Left lung (tissue), 10 donors: ENCODE results near the gene CUEDC1. TPM values are rescaled to one million over a fixed set of nuclear protein-coding genes. Genes with fewer than 3 reads are reported as not detected.

Source experiments
- ATAC-seq: fragments of 200-7000 bp; cut with Tn5 transposase; one replicate; pipeline ENCODE4 v1.9.1; 2020; ENCODE audit warnings: moderate library complexity
- DNase-seq, 4 donors: peaks; one replicate each; pipeline ENCODE4 v3.0.0-alpha.2; 2013 to 2020
- H3K27ac ChIP-seq, 2 donors: fragments of 200-600 bp; sonication (generic) in 1 of 2; one replicate each; pipeline versions ENCODE4 v1.5.0 to v1.8.0; 2020 to 2021
- H3K27me3 ChIP-seq, 2 donors: fragments of 200-600 bp; sonication (generic) in 1 of 2; one replicate each; pipeline versions ENCODE4 v1.5.0 to v1.8.0; 2020 to 2021
- H3K36me3 ChIP-seq, 2 donors: fragments of 200-600 bp; sonication (generic) in 1 of 2; one replicate each; pipeline versions ENCODE4 v1.5.0 to v1.8.0; 2020 to 2021
- H3K4me1 ChIP-seq, 2 donors: fragments of 200-600 bp; one replicate each; pipeline ENCODE4 v1.8.0; 2021
- H3K4me3 ChIP-seq, 2 donors: fragments of 200-600 bp; sonication (generic) in 1 of 2; one replicate each; pipeline versions ENCODE4 v1.5.0 to v1.8.0; 2020 to 2021; ENCODE audit warnings: mild to moderate bottlenecking in 1 of 2
- H3K9me3 ChIP-seq, 2 donors: fragments of 200-600 bp; sonication (generic) in 1 of 2; one replicate each; pipeline versions ENCODE4 v1.5.0 to v1.8.0; 2020 to 2021
- intact Hi-C, 2 donors: fragments of 100-400 bp; cut with DNase I; formaldehyde crosslinking; loops; one replicate each; pipeline versions ENCODE4 v1.11.2 to v1.14.2; 2022
- polyA plus RNA-seq, 6 donors: library from polyadenylated mRNA; unstranded; fragments of 120-200 nt; gene quantifications; one replicate each; pipeline ENCODE4 v1.2.1, GENCODE V29; 2013; ENCODE audit not compliant: insufficient read length in 6 of 6
- total RNA-seq, 2 donors: library from RNA; stranded (reverse); fragmentation: NEBNext Ultra II Directional; extraction: Animal tissue kit (Norgen Biotek cat#: 25700); gene quantifications; one replicate each; pipeline ENCODE4 v1.2.1, GENCODE V29; 2021
- TF ChIP-seq, protein P1 (sequence below), 2 donors: fragments of 200-600 bp; sonication (generic) in 1 of 2; IDR thresholded peaks; one replicate each; pipeline versions ENCODE4 v1.5.0 to v1.8.0; 2021; ENCODE audit warnings: antibody characterized with exemption in 2 of 2
- donor health status: DM: no; HTN: yes; CAD: no.
- donor health status: DM: no; HTN: no; CAD: no.

Gene CUEDC1
- total and polyA plus RNA-seq, 8 donors: 38.2 to 47.7 (median 42.6) TPM

DNA sequence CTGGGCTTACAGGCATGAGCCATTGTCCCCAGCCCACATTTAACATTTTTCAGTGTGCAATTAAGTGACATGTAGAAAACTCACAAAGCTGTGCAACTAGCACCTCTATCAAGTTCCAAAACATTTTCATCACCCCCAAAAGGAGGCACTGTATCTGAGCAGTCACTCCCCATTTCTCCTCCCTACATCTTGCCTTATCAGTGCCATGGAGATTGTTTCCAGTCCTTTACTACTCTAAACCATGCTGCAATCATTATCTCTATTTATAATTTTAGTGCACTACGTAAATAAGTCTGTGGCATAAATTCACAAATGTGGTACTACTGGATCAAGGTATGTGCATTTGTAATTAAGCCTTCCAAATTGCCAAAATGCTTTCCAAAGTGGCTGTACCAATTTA, 112.9 kb downstream of the CUEDC1 start:
- TF ChIP-seq, protein P1, sequence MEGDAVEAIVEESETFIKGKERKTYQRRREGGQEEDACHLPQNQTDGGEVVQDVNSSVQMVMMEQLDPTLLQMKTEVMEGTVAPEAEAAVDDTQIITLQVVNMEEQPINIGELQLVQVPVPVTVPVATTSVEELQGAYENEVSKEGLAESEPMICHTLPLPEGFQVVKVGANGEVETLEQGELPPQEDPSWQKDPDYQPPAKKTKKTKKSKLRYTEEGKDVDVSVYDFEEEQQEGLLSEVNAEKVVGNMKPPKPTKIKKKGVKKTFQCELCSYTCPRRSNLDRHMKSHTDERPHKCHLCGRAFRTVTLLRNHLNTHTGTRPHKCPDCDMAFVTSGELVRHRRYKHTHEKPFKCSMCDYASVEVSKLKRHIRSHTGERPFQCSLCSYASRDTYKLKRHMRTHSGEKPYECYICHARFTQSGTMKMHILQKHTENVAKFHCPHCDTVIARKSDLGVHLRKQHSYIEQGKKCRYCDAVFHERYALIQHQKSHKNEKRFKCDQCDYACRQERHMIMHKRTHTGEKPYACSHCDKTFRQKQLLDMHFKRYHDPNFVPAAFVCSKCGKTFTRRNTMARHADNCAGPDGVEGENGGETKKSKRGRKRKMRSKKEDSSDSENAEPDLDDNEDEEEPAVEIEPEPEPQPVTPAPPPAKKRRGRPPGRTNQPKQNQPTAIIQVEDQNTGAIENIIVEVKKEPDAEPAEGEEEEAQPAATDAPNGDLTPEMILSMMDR (IDR thresholded peaks at IDR 0.05): no peak
- ATAC-seq (no peak), DNase-seq (no peak)
- Histone ChIP-seq H3K36me3 (peaks cover 0 to 60% of the 10 kb centered on the region in 2 donors), H3K4me1 (peaks cover 0 to 5% of the 10 kb centered on the region in 2 donors), H3K27ac (no peak overlapping the region), H3K9me3 (no peaks in the 10 kb centered on the region), H3K4me3 (no peak overlapping the region), H3K27me3 (no peaks in the 10 kb centered on the region)
- intact Hi-C loops: no loop called here

DNA sequence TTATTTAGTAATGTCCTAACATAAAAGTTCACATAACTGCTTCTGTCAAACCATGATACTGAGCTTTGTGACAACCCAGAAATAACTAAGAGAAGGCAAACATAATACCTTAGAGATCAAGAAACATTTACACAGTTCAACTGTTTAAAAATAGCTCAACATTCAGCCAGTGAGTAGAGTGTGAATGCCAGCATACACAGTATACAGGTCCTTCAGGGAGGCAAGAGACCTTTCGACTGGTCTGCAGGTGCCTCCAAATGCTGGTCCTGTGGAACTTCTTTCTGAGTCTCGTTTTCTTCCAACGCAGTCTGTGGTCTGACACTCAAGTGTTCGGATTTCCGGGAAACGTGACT, 115.7 kb downstream of the CUEDC1 start:
- Histone ChIP-seq H3K27me3 (no peaks in the 10 kb centered on the region), H3K36me3 (peaks cover 0 to 51% of the 10 kb centered on the region in 2 donors), H3K27ac (no peak overlapping the region), H3K9me3 (no peaks in the 10 kb centered on the region), H3K4me3 (no peak overlapping the region), H3K4me1 (no peaks in the 10 kb centered on the region)
- DNase-seq (no peak), ATAC-seq (peak; percentile 51)
- intact Hi-C loops: no loop called here
- TF ChIP-seq, protein P1 (IDR thresholded peaks at IDR 0.05): no peak

DNA sequence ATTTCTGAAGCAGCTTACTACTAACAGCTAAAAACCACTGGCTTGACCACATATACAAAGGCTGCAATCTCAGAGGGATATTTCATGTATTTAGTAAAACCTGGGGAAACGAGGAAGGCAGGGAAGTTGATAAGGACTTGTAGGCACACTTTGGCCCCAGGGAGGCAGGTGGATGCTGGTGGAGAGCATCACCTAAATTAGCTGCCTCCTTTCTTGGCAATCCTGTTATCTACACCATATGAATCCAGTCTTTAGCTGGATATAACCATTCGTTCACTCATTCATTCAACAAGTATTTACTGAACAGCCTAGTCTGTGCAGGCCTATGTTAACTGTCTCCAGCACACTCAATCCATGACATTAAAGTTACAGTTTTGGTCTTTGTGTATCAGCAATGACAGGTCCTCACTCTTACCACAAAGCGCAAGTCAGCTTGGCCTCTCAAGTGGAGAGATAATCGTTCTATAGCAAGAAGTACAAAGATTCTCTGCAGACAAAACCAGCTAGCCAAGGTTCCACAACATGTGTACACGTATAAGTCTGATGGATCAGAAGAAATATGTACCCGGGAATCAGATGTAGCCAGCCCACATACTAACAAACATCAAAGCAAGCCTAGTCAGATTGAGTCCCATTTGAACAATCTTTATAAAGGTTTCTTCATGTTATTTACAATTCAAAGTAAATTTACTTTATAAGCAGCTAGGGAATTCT, 116.2 kb downstream of the CUEDC1 start:
- H3K27ac ChIP-seq: no peak overlapping the region
- TF ChIP-seq, protein P1 (IDR thresholded peaks at IDR 0.05): no peak
- no peaks in the 10 kb centered on the region for H3K27me3 ChIP-seq
- H3K4me1 ChIP-seq: no peaks in the 10 kb centered on the region
- H3K9me3 ChIP-seq: no peaks in the 10 kb centered on the region
- ATAC-seq (no peak), DNase-seq (no peak)
- intact Hi-C loops: no loop called here
- H3K36me3 ChIP-seq: peaks cover 0 to 49% of the 10 kb centered on the region in 2 donors
- H3K4me3 ChIP-seq: no peak overlapping the region

DNA sequence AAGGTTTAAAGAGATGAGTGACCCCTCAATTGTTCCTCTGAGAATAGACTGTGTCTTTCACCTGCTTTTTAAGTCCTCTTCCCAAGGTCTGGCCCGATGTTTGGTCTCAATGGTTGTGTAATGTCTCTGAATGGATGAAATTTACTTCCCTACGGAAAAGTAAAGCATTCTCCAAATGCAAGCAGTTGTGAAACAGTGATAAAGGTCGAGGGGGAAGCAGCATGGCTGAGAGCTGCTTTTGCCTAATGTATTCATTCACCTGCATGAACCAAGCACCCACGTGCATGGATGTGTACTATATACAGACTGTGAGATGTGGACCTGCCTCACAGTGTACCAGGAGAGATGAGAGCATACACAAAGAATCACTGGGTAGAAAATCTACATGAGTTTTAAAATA, 116.8 kb downstream of the CUEDC1 start:
- H3K4me3 ChIP-seq: no peak overlapping the region
- no peaks in the 10 kb centered on the region for H3K4me1 ChIP-seq
- H3K36me3 ChIP-seq: peaks cover 0 to 49% of the 10 kb centered on the region in 2 donors
- H3K27ac ChIP-seq: no peak overlapping the region
- intact Hi-C loops: no loop called here
- no peaks in the 10 kb centered on the region for H3K27me3 ChIP-seq
- ATAC-seq (peak; percentile 37), DNase-seq (no peak)
- TF ChIP-seq, protein P1 (IDR thresholded peaks at IDR 0.05): no peak
- H3K9me3 ChIP-seq: no peaks in the 10 kb centered on the region

DNA sequence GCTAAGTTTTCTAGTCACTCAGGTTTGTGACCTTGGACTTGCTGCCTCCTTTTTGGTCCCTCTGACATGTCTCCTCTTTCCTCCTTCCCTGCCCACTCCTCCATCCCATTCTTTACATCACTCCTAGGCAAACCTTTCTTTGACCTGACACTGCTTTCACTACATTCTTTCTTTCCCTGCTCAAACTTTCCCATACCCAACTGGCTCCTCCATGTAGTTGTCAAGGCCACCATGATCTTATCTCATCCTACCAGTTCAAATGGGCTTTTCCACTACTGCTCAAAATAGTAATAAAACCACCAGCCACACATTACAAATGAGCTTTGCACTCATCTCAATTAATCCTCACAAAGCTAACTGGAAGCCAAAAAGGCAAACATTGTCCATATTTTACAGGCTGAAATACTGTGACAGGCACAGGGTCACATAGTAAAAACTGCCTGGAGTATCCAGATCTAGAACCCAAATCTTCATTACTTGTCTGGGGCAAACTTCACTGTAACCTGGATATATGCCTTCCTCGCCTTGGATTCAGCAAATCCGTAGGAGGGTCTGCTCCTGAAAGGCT, 119.8 kb downstream of the CUEDC1 start:
- intact Hi-C loops: no loop called here
- no peaks in the 10 kb centered on the region for H3K27me3 ChIP-seq
- no peak for DNase-seq
- no peak overlapping the region for H3K4me3 ChIP-seq
- ATAC-seq: no peak
- peaks cover 0 to 36% of the 10 kb centered on the region in 2 donors for H3K36me3 ChIP-seq
- TF ChIP-seq, protein P1 (IDR thresholded peaks at IDR 0.05): no peak
- H3K4me1 ChIP-seq: peaks cover 5 to 15% of the 10 kb centered on the region in 2 donors
- no peak overlapping the region for H3K27ac ChIP-seq
- no peaks in the 10 kb centered on the region for H3K9me3 ChIP-seq
